Adipocyte (in vitro differentiated cells): ENCODE measurements around the gene REM1.
"Not testable (repeated sequence)": the region's sequence is repeated elsewhere in the genome, so short reads cannot be mapped to it uniquely, and the experiment has no call there.

Experiments used
- DNase-seq: peaks from one replicate; pipeline ENCODE4 v3.0.0-alpha.2; 2015; ENCODE audit warnings: low read depth
- H3K27me3 ChIP-seq: replicated peaks from 2 replicates; pipeline ENCODE4 v1.7.0; 2013; ENCODE audit warnings: mild to moderate bottlenecking, low read length, moderate library complexity; ENCODE audit not compliant: control insufficient read depth, insufficient read depth
- H3K36me3 ChIP-seq: 2 replicates; pipeline ENCODE4 v1.7.0; 2013; ENCODE audit warnings: low read length, mild to moderate bottlenecking, moderate library complexity; ENCODE audit not compliant: control insufficient read depth, insufficient read depth, severe bottlenecking
- H3K4me1 ChIP-seq: 2 replicates; pipeline ENCODE4 v1.7.0; 2013; ENCODE audit warnings: mild to moderate bottlenecking, low read length, moderate library complexity; ENCODE audit not compliant: control insufficient read depth, insufficient read depth
- H3K4me3 ChIP-seq: 2 replicates; pipeline ENCODE4 v1.7.0; 2013; ENCODE audit warnings: mild to moderate bottlenecking, low read length, moderate library complexity
- H3K9ac ChIP-seq: 2 replicates; pipeline ENCODE4 v1.7.0; 2013; ENCODE audit warnings: mild to moderate bottlenecking, low read length, moderate library complexity
- H3K9me3 ChIP-seq: 2 replicates; pipeline ENCODE4 v1.7.0; 2013; ENCODE audit warnings: mild to moderate bottlenecking, low read length, moderate library complexity; ENCODE audit not compliant: control insufficient read depth

The REM1 gene

GRCh38 chr20:31470946-31471345 lies 4.1 kb upstream of the REM1 start:
- H3K9ac ChIP-seq, H3K4me3 ChIP-seq, H3K36me3 ChIP-seq, H3K9me3 ChIP-seq, DNase-seq, H3K27me3 ChIP-seq: not testable (repeated sequence)
- peaks cover 29% of the 10 kb centered on the region for H3K4me1 ChIP-seq

DNA sequence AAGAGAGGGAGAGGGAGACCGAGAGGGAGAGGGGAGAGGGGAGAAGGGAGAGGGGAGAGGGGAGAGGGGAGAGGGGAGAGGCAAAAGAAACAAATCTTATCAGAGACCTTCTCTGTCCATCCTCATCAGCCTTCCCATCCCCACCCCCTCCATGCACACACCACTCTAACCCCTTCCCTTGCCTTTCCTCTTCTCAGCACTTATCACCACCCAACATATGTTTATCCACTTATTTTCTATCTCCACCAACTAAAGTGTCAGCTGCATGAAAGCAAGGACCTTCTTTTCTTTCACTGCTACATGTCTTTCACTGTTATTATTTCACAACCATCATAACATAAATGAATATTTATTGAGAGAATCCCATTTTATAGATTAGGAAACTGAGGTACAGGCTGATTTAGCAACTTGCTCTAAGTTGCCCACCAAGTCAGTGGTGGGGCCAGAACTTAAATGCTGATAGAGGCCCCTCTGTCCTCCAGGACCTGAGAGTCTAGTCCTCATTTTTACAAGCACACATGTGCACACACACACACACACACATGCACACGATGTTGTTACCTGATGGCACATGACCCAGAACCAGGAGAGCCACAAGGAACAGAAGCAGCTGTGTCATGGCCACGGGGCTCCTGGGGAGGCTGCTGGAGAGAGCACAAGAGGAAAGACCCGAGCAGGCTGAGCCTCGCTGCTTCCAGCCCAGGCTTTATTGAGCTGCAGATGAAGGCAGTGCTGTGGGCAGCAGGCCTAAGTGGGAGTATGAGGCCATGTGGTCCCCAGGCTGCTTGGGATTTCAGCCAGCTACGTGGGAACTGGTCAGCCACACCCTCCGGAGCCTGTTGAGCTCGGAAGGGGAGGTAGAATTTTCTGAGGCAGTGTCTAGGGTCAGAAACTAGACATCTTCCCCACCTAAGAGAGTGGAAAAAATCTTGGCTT lies 2.4 kb upstream of the REM1 start:
- H3K27me3 ChIP-seq, result no peaks in the 10 kb centered on the region
- peaks cover 29% of the 10 kb centered on the region for H3K4me1 ChIP-seq
- H3K4me3 ChIP-seq, result no peak overlapping the region
- H3K9me3 ChIP-seq, result no peaks in the 10 kb centered on the region
- H3K36me3 ChIP-seq, result no peaks in the 10 kb centered on the region
- peak; percentile 20 for DNase-seq
- H3K9ac ChIP-seq, result no peak overlapping the region

- no peak overlapping the region for H3K9ac ChIP-seq
- peaks cover 29% of the 10 kb centered on the region for H3K4me1 ChIP-seq
- no peaks in the 10 kb centered on the region for H3K36me3 ChIP-seq
- H3K4me3 ChIP-seq, result no peak overlapping the region
- no peaks in the 10 kb centered on the region for H3K27me3 ChIP-seq
- DNase-seq, result peak; percentile 15
- H3K9me3 ChIP-seq, result no peaks in the 10 kb centered on the region
These were observed 1.6 kb upstream of the REM1 start for GRCh38 chr20:31473331-31474096.

DNA sequence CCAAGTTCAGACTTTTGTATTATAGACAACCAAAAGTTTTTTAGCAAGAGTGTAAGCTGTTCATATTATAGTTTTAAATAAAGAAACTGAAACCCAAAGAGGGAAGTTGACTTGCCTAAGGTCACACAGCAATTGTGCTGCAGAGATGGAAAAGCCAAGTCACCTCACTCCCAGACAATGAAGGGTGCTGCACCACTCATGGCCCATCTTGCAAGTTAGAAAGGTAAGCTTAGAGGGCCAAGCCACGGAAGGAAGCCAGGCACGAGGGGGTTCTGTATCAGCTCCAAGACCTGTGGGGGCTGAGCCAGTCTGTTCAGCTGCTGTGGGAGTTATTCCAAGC lies 1.0 kb upstream of the REM1 start:
- no peak for DNase-seq
- H3K27me3 ChIP-seq, result no peaks in the 10 kb centered on the region
- no peak overlapping the region for H3K9ac ChIP-seq
- no peaks in the 10 kb centered on the region for H3K36me3 ChIP-seq
- no peak overlapping the region for H3K4me3 ChIP-seq
- no peaks in the 10 kb centered on the region for H3K9me3 ChIP-seq
- peaks cover 29% of the 10 kb centered on the region for H3K4me1 ChIP-seq

- DNase-seq, result no peak
- peaks cover 29% of the 10 kb centered on the region for H3K4me1 ChIP-seq
- H3K9ac ChIP-seq, result peak overlapping the region; percentile 60
- H3K27me3 ChIP-seq, result no peaks in the 10 kb centered on the region
- no peaks in the 10 kb centered on the region for H3K36me3 ChIP-seq
- no peaks in the 10 kb centered on the region for H3K9me3 ChIP-seq
- peak overlapping the region; percentile 79 for H3K4me3 ChIP-seq
These were observed 595 bp downstream of the REM1 start for GRCh38 chr20:31475472-31476293.

DNA sequence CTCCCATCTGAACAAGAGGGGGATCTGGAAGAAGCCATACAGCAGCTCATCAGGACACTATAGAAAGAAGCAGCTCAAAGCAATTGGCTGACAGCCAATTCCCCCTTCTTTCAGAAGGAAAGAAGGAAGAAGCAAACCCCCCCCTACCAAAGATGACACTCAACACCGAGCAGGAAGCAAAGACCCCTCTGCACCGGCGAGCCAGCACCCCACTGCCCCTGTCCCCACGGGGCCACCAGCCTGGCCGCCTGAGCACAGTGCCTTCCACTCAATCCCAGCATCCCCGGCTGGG lies 1.2 kb downstream of the REM1 start:
- DNase-seq, result no peak
- no peaks in the 10 kb centered on the region for H3K9me3 ChIP-seq

GRCh38 chr20:31476643-31477215 lies 1.6 kb downstream of the REM1 start:
- Histone ChIP-seq H3K36me3 (no peaks in the 10 kb centered on the region), H3K4me3 (no peak overlapping the region), H3K4me1 (peaks cover 29% of the 10 kb centered on the region), H3K9me3 (no peaks in the 10 kb centered on the region), H3K27me3 (no peaks in the 10 kb centered on the region), H3K9ac (no peak overlapping the region)
- no peak for DNase-seq

More for the DNA sequence above, 1.2 kb downstream of the REM1 start:
- H3K27me3 ChIP-seq, result no peaks in the 10 kb centered on the region
- H3K36me3 ChIP-seq, result no peaks in the 10 kb centered on the region
- H3K4me1 ChIP-seq, result peaks cover 29% of the 10 kb centered on the region
- no peak overlapping the region for H3K9ac ChIP-seq
- H3K4me3 ChIP-seq, result no peak overlapping the region

GRCh38 chr20:31484001-31484400 lies 8.9 kb downstream of the REM1 start:
- DNase-seq, result no peak
- no peaks in the 10 kb centered on the region for H3K4me1 ChIP-seq
- no peaks in the 10 kb centered on the region for H3K9me3 ChIP-seq
- no peaks in the 10 kb centered on the region for H3K36me3 ChIP-seq
- H3K4me3 ChIP-seq, result no peak overlapping the region
- H3K9ac ChIP-seq, result no peak overlapping the region
- H3K27me3 ChIP-seq, result no peaks in the 10 kb centered on the region

DNA sequence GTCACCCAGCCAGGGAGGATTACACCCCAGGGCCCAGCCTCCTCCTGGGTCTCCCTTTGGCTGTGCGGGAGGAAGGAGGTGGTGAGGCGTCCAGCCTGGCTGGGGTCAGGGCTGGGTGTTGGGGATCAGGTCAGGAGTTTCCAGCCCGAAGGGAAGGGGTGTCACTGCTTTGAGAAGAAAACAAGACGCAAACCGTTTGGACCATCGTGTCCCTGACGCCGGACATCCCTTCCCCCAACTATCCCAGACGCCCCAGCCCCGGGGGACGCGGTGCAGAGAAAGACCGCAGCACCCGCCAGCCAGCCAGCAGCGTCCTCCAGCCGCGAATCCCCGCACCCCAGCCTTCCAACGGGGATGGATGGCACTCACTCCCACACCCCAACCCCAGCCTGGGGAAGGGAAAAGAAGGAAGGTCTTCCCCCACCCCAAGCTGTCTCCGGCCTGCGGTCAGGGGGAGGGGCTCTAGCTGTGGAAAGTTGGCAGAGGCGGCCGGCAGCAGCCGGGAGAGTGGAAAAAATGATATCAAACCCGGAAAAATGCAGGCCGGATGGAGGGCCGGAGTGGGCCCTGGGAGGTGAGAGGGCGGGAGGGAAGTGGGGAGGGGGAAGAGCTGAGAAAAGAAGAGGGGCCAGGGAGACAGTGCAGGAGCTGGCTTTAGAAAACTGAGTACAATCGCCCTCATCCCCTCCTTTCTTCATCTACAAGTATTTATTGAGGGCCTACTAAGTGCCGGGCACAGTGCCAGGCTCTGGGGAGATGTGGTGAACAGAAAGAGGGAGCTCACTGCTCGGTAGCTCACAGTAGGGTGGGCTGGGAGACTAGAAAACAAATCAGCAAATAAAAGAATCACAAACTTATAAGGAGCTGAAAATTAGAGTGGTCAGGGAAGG lies 10.6 kb downstream of the REM1 start:
- Histone ChIP-seq H3K4me1 (no peaks in the 10 kb centered on the region), H3K27me3 (no peaks in the 10 kb centered on the region), H3K9me3 (no peaks in the 10 kb centered on the region), H3K36me3 (no peaks in the 10 kb centered on the region), H3K4me3 (peak overlapping the region; percentile 64), H3K9ac (peak overlapping the region; percentile 60)
- peak; percentile 60 for DNase-seq

DNA sequence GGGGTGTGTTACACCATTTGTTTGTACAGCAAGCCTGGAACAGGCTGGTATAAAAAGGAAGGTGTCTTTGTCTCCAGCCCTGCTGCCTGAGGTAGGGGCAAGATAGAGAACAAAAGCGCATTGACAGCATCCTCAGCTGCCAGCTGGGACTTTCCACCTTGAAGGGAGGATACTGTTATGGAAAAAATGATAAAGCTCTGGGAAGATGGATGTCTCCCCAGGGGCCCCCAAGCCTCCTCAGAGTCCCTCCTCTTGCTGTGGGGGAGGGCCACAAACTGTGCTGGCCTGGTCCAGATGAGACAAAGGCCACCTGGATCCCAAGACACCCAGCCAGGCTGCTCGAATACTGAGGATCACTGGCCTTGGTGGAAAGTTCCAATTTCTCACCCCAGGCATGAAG lies 13.0 kb downstream of the REM1 start:
- Histone ChIP-seq H3K4me1 (no peaks in the 10 kb centered on the region), H3K36me3 (no peaks in the 10 kb centered on the region), H3K27me3 (no peaks in the 10 kb centered on the region), H3K9ac (no peak overlapping the region), H3K4me3 (no peak overlapping the region), H3K9me3 (no peaks in the 10 kb centered on the region)
- no peak for DNase-seq
